Left hindlimb (tissue), 1 donor: ENCODE data around the gene ALDH3B1.

Source experiments
- DNase-seq: peaks from one replicate; pipeline ENCODE4 v3.0.0-alpha.2; 2018

Gene ALDH3B1

GRCh38 chr11:68047437-68048290 is 37.5 kb downstream of the ALDH3B1 start:
- no peak for DNase-seq

- DNase-seq, result no peak
Measured at GRCh38 chr11:68048681-68049508, 38.8 kb downstream of the ALDH3B1 start.

GRCh38 chr11:68049509-68050370 is 39.6 kb downstream of the ALDH3B1 start:
- DNase-seq, result no peak

- no peak for DNase-seq
Measured at GRCh38 chr11:68050371-68050841, 40.3 kb downstream of the ALDH3B1 start.

- no peak for DNase-seq
Measured at GRCh38 chr11:68051191-68052136, 41.3 kb downstream of the ALDH3B1 start.

- no peak for DNase-seq
Measured at GRCh38 chr11:68052137-68052873, 42.2 kb downstream of the ALDH3B1 start.

GRCh38 chr11:68053117-68053516 is 43.0 kb downstream of the ALDH3B1 start:
- no peak for DNase-seq

GRCh38 chr11:68053981-68054812 is 44.1 kb downstream of the ALDH3B1 start:
- no peak for DNase-seq

GRCh38 chr11:68056317-68057285 is 46.5 kb downstream of the ALDH3B1 start:
- no peak for DNase-seq

- DNase-seq, result no peak
Measured at GRCh38 chr11:68057807-68058206, 47.7 kb downstream of the ALDH3B1 start.

GRCh38 chr11:68061508-68061907 is 51.4 kb downstream of the ALDH3B1 start:
- DNase-seq, result no peak

GRCh38 chr11:68064926-68065325 is 54.8 kb downstream of the ALDH3B1 start:
- no peak for DNase-seq

- DNase-seq, result no peak
Measured at GRCh38 chr11:68065841-68066240, 55.7 kb downstream of the ALDH3B1 start.

GRCh38 chr11:68066742-68067141 is 56.6 kb downstream of the ALDH3B1 start:
- DNase-seq, result no peak

- no peak for DNase-seq
Measured at GRCh38 chr11:68067991-68068390, 57.9 kb downstream of the ALDH3B1 start.

GRCh38 chr11:68071281-68072048 is 61.3 kb downstream of the ALDH3B1 start:
- DNase-seq, result no peak

- DNase-seq, result no peak
Measured at GRCh38 chr11:68074584-68075352, 64.6 kb downstream of the ALDH3B1 start.
